Measurements from ENCODE around the gene CHI3L2. TPM values are rescaled to one million over a fixed set of nuclear protein-coding genes. Genes with fewer than 3 reads are reported as not detected.

Gene CHI3L2
- total RNA-seq, 3 donors from 2014 or later (not counting 1 experiment from before 2014, with no cell fraction given), result 13.5 to 21.1 (median 17.0) TPM

- H3K4me1 Mint-ChIP-seq, result peaks cover 18 to 22% of the 10 kb centered on the region in 2 donors
- H3K27me3 Mint-ChIP-seq (ENCODE audit: low read depth in 2 of 2), result no peaks in the 10 kb centered on the region
- ATAC-seq, result no peak
- H3K4me1 ChIP-seq (ENCODE audit: control insufficient read depth, insufficient read depth, low read length), result peaks cover 11% of the 10 kb centered on the region
- no peaks in the 10 kb centered on the region for H3K27me3 ChIP-seq (ENCODE audit: control insufficient read depth, insufficient read depth, low read length)
- H3K27ac ChIP-seq (ENCODE audit: low read length), result no peak overlapping the region
- H3K9me3 ChIP-seq (ENCODE audit: control insufficient read depth, insufficient read depth, low read length), result no peaks in the 10 kb centered on the region
- TF ChIP-seq CTCF (IDR thresholded peaks at IDR 0.05), result no peak
- H3K4me3 Mint-ChIP-seq, result no peak overlapping the region
- H3K36me3 ChIP-seq (ENCODE audit: control insufficient read depth, insufficient read depth, low read length), result peaks cover 4% of the 10 kb centered on the region
- H3K27ac Mint-ChIP-seq, result no peak overlapping the region
- no peak overlapping the region for H3K4me3 ChIP-seq (ENCODE audit: low read length)
- intact Hi-C loops (cut with micrococcal nuclease), result no loop called here
- DNase-seq, result no peak
- WGBS (ENCODE audit: insufficient coverage), result 96% methylated on average over 4 of the region's 4 CpGs
- peaks cover 0 to 3% of the 10 kb centered on the region in 2 donors for H3K9me3 Mint-ChIP-seq
- H3K36me3 Mint-ChIP-seq, result peaks cover 7% of the 10 kb centered on the region
Observed at GRCh38 chr1:111234258-111234657, 6.7 kb downstream of the CHI3L2 start.

DNA sequence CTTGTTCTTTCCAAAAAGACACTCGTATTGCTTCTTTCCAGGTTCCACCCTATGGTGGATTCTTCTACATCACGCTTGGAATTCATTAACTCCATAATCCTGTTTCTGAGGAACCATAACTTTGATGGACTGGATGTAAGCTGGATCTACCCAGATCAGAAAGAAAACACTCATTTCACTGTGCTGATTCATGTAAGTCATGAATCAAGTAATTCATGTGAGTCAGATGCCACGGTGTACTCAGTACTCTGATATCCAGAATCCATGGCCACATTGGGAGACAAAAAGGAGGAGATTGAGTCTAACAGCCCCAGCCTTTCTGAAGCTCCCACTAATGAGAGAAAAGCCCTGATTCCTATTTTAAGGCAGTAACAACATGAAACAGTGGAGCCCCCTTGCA, 7.4 kb downstream of the CHI3L2 start:
- peaks cover 14 to 19% of the 10 kb centered on the region in 2 donors for H3K4me1 Mint-ChIP-seq

DNA sequence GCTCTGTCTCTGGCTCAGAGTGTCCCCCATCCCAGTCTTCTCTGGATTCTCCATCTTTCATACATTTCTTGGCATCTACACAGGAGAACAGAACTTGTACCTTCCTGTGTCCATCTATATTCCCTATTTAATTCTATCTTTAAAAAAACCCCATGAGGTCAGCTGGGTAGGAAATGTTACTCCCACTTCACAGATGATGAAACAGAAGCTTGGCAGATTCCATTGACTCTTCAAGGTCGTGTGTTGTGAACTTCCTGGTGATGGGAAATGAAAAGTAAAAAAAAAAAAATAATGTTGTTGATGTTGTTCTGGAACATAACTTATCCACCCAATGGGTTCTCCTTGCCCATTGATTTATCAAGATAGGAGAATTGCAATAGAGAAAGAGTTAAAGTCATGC, 8.9 kb downstream of the CHI3L2 start:
- no peaks in the 10 kb centered on the region for H3K27me3 Mint-ChIP-seq (ENCODE audit: low read depth in 2 of 2)
- peaks cover 11% of the 10 kb centered on the region for H3K36me3 Mint-ChIP-seq
- peaks cover 6 to 11% of the 10 kb centered on the region in 2 donors for H3K4me1 Mint-ChIP-seq
- H3K9me3 ChIP-seq (ENCODE audit: control insufficient read depth, insufficient read depth, low read length), result no peaks in the 10 kb centered on the region
- H3K27ac ChIP-seq (ENCODE audit: low read length), result no peak overlapping the region
- WGBS (ENCODE audit: insufficient coverage), result no CpG with 5 or more reads among the region's 1 CpG
- H3K9me3 Mint-ChIP-seq, result no peaks in the 10 kb centered on the region
- intact Hi-C loops (cut with micrococcal nuclease), result no loop called here
- no peak for TF ChIP-seq CTCF (IDR thresholded peaks at IDR 0.05)
- ATAC-seq, result no peak
- no peaks in the 10 kb centered on the region for H3K4me1 ChIP-seq (ENCODE audit: control insufficient read depth, insufficient read depth, low read length)
- no peak overlapping the region for H3K4me3 Mint-ChIP-seq
- H3K36me3 ChIP-seq (ENCODE audit: control insufficient read depth, insufficient read depth, low read length), result peaks cover 4% of the 10 kb centered on the region
- H3K4me3 ChIP-seq (ENCODE audit: low read length), result no peak overlapping the region
- no peak overlapping the region for H3K27ac Mint-ChIP-seq
- no peak for DNase-seq
- no peaks in the 10 kb centered on the region for H3K27me3 ChIP-seq (ENCODE audit: control insufficient read depth, insufficient read depth, low read length)

More for the DNA sequence above, 7.4 kb downstream of the CHI3L2 start:
- H3K27me3 ChIP-seq (ENCODE audit: control insufficient read depth, insufficient read depth, low read length), result no peaks in the 10 kb centered on the region
- DNase-seq, result no peak
- Mint-ChIP-seq H3K27me3 (ENCODE audit: low read depth in 2 of 2) (no peaks in the 10 kb centered on the region), H3K27ac (no peak overlapping the region), H3K9me3 (peaks cover 0 to 2% of the 10 kb centered on the region in 2 donors), H3K36me3 (peaks cover 11% of the 10 kb centered on the region), H3K4me3 (no peak overlapping the region)
- no peak for ATAC-seq
- peaks cover 7% of the 10 kb centered on the region for H3K4me1 ChIP-seq (ENCODE audit: control insufficient read depth, insufficient read depth, low read length)
- H3K27ac ChIP-seq (ENCODE audit: low read length), result no peak overlapping the region
- no peak overlapping the region for H3K4me3 ChIP-seq (ENCODE audit: low read length)
- peaks cover 4% of the 10 kb centered on the region for H3K36me3 ChIP-seq (ENCODE audit: control insufficient read depth, insufficient read depth, low read length)
- TF ChIP-seq CTCF (IDR thresholded peaks at IDR 0.05), result no peak
- intact Hi-C loops (cut with micrococcal nuclease), result no loop called here
- 85% methylated on average over 3 of the region's 3 CpGs for WGBS (ENCODE audit: insufficient coverage)
- H3K9me3 ChIP-seq (ENCODE audit: control insufficient read depth, insufficient read depth, low read length), result no peaks in the 10 kb centered on the region

- no peaks in the 10 kb centered on the region for H3K27me3 Mint-ChIP-seq (ENCODE audit: low read depth in 2 of 2)
- no peak overlapping the region for H3K27ac Mint-ChIP-seq
- Histone ChIP-seq H3K4me1 (ENCODE audit: control insufficient read depth, insufficient read depth, low read length) (no peaks in the 10 kb centered on the region), H3K27ac (ENCODE audit: low read length) (no peak overlapping the region), H3K4me3 (ENCODE audit: low read length) (no peak overlapping the region), H3K9me3 (ENCODE audit: control insufficient read depth, insufficient read depth, low read length) (no peaks in the 10 kb centered on the region), H3K36me3 (ENCODE audit: control insufficient read depth, insufficient read depth, low read length) (peaks cover 4% of the 10 kb centered on the region), H3K27me3 (ENCODE audit: control insufficient read depth, insufficient read depth, low read length) (no peaks in the 10 kb centered on the region)
- whole genome bisulfite sequencing (ENCODE audit: insufficient coverage), result 99% methylated on average over 3 of the region's 3 CpGs
- TF ChIP-seq CTCF (IDR thresholded peaks at IDR 0.05), result no peak
- intact Hi-C loops (cut with micrococcal nuclease), result no loop called here
- peaks cover 5 to 10% of the 10 kb centered on the region in 2 donors for H3K4me1 Mint-ChIP-seq
- no peaks in the 10 kb centered on the region for H3K9me3 Mint-ChIP-seq
- H3K4me3 Mint-ChIP-seq, result no peak overlapping the region
- ATAC-seq (no peak), DNase-seq (no peak)
- H3K36me3 Mint-ChIP-seq, result peaks cover 11% of the 10 kb centered on the region
Observed at GRCh38 chr1:111236806-111237205, 9.3 kb downstream of the CHI3L2 start.

Measured in natural killer cell (primary cell).